Frontal cortex (tissue), 4 donors: ENCODE measurements around the gene RAMAC. TPM values are rescaled to one million over a fixed set of nuclear protein-coding genes. Genes with fewer than 3 reads are reported as not detected.
"Not testable (repeated sequence)": the region's sequence is repeated elsewhere in the genome, so short reads cannot be mapped to it uniquely, and the experiment has no call there.

ENCODE experiments used
- DNase-seq, 2 donors: peaks; one replicate each; pipeline ENCODE4 v3.0.0; 2012; ENCODE audit warnings: low spot score in 2 of 2
- FAIRE-seq: peaks from 2 replicates; lab custom pipeline; 2012; peaks lifted over from hg19 to GRCh38; lab: Jason Lieb, UNC
- total RNA-seq: library from RNA; depleted of rRNA; stranded (reverse); fragments of >200 nt; gene quantifications from one replicate; pipeline ENCODE4 v1.2.3, GENCODE V29; 2014
- donor health status: control.
- donor health status: control.
- donor health status: control.

RAMAC gene
- 46.9 TPM for total RNA-seq

DNA sequence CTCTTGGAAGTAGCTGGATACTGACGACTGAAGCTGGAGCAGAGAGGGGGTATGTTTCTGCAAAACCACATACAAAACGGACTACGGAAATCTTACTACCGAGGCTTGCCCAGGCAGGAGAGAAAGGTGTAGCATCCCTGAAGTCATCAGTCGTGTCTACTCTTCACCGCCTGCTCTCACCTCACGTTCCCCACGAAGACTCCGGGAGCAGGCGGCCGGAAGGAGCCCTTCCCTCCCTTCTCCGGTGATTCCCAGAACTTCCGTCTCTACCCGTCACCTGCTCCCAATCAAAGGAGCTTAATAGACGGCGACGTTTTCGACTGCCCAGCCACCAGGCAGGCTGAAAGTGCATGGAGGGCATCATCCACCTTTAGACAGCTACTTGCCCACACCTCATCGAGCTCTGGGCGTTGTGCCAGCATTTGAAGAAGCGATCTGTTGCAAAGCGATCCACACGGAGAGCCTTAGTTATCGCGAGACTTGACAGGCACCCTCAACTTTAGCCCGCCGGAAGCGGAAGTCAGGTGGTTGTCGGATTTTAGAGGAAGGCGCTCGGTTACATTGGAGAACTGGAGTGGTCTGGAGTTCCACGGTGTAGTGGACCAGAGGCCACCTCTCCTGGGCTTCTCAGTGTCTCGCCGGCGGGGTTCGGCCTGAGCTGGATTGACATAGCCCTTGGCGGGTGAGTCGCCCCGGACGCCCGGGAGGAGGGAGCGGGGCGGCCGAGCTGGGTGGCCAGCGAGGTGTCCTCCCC is at the start of gene RAMAC:
Gene RAMAC (plus strand): TSS at position 523 of the 754 bp plus-strand sequence. CDS start 2,809 bp downstream, outside the sequence.
- FAIRE-seq: no peak
- DNase-seq: peak; percentile 75 to 88

DNA sequence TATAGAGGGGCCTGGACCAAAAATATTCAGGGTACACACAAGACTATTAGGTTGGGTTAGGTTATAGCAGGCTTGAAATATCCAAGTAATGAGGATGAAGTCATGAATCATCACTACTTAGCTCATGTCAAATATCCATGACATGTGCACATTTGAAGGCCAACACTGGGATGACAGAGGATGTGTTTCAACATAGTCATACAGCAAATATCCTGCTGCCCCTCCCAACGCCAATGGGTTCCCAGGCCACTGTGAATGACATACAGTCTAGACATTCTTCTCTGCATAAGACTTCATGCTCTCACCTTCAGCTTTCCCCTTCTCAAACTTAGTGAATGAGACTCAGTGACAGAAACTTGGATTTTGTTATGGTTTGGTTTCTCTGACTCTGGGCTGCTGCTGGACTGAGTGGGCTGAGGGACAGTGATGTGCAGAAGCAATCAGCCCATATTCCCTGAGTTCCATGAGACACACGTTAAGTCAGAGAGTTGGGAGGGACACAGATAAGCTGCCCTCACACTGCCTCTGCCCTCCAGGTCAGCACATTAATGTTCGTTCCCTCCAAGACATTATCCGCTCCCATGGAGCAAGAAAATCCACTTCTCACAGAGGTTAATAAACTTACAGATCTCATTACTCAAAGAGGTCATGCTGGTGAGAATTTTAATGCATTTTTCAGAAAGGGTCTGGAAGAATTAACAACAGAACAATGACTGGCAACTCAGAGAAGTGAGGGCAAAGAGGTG is 48.9 kb upstream of the RAMAC start:
- no peak for DNase-seq
- FAIRE-seq: no peak

DNA sequence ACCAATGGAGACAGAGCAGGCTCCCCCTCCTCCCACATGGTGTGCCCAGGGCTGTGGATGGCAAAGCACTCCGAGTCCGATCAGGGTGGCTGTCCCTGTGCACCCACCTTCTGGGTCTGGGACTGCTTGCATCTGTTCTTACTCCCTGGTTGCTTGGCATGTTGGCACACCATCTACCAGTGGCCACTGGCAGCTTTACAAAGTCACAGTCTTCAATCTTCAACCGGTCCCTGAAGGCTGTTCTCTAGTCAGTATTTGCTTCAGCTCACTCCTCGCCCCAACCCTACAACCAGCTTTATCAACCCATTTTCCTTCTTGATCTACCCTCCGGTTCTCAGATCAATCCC is 48.3 kb upstream of the RAMAC start:
- FAIRE-seq (no peak), DNase-seq (no peak)

DNA sequence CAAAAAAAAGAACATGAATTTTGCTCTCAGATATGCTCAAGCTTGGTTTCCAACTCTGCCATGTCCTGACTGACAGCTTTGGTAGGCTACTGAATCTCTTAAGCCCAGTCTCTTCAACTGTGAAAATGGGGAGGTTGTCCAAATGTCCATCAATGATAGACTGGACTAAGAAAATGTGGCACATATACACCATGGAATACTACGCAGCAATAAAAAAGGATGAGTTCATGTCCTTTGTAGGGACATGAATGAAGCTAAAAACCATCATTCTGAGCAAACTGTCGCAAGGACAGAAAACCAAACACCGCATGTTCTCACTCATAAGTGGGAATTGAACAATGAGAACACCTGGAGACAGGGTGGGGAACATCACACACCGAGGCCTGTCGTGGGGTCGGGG is 46.3 kb upstream of the RAMAC start:
- DNase-seq, FAIRE-seq: not testable (repeated sequence)

DNA sequence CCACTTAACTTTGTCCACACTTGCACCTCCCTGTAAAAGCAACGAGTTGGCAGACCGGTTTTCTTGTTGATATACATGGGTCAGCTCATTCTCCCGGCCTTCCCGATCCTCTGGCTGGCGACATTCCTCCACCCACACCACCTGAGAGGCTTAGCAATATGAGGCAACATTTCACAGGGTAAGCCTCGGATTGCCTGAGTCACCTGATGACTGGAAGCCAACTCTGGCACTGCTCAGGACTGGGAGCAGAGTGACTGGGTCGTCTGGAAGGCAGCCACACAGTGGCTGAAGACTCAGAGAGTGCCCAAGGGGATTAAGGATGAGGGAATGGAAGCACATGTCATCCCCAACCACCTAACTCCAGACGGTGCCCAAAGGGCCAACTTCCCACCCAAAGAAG is 43.3 kb upstream of the RAMAC start:
- DNase-seq (no peak), FAIRE-seq (no peak)

DNA sequence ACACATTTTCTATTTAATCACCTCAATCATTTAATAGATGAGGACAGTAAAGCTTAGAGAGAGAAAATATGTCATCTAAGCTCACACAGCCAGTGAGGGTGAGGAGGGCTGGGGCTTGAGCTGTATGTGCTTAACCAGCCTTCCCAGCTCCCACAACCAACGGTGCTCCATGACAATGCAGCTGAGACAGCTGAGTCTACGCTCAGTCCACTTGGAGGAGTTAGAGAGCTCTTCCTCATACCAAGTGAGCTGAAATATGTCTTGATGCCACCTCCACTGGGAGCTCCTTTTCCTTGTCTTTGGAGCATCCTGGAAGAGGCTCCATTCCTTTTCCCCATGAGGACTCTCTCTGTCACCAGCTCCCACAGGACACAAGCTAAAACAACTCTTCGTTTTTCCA is 42.8 kb upstream of the RAMAC start:
- FAIRE-seq (no peak), DNase-seq (no peak)

DNA sequence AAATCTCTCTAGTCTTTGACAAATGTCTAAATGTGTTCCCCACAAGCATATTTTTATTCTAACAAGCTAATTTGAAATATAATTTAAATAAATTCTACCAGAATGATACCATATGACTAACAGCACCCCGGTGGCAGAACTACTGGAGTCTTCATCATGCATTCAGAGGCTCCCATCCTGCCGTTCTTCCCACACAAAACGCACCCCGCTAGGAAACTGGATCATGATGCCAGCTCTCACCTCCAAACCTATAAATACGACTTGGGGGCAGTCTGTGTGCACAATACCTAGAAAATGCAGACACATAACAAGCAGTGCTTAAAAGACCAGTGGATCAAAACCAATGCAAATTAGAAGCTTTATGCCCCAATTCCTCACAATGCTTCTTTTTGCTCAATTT is 42.0 kb upstream of the RAMAC start:
- FAIRE-seq (no peak), DNase-seq (no peak)

DNA sequence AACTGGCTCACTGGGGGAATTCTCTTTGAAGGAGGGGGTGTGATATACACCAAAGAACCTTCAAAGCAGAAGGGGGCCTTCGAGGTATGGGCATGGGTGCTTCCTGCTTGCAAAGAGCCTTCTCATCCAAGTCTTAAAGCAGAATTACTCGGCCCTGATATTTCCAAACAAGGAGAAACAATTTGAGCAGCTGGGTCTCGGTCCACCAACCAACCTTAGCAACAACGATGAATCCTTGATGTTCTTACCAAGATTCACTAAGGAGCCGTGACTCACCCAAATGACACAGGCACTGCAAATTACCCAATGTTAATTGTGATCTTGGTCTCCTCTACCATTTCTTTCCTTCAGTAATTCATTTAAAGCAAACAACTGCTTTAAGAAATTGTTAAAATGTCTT is 41.2 kb upstream of the RAMAC start:
- no peak for DNase-seq

DNA sequence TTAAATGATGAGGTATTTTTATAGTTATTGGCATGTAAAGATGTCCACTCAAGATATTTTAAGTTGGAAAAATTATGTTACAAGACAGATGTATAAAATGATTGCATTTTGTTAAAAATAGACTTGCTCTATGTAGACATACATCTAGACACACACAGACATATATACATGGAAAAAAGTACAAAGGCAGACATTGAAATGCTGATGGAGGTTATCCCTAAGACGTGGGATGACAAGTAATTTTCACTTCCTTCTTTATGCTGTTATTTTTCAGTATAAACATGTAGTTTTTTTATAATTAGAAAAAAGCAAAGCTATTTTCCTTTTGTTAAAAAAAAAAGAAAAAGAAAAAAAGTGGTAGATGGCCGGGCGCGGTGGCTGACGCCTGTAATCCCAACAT is 40.7 kb upstream of the RAMAC start:
- FAIRE-seq (no peak), DNase-seq (no peak)

More for the DNA sequence above, 41.2 kb upstream of the RAMAC start:
- FAIRE-seq: no peak

DNA sequence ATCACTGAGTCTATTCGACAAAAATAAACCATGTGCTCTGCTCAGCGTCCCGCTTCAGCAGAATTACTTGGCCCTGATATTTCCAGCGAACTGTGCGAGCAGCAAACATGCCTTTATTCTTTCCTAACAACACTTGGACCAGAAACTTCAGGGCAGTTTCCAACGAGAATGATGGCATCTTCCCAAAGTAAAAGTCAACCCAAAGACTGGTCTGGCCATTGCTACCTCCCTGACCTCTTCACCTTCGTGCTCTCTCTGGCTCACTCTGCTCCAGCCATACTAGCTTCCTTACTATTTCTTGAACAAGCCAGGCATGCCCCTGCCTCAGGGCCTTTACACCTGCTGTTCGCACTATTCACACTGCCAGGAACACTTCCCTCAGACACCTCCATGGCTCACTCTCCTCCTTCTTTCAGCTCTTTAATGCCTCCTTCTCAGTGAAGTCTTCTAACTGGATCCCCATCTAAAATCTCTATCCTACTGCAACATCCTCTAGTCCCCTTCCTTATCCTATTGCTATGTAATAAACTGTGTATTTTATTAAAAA is 39.8 kb upstream of the RAMAC start:
- no peak for FAIRE-seq
- no peak for DNase-seq

DNA sequence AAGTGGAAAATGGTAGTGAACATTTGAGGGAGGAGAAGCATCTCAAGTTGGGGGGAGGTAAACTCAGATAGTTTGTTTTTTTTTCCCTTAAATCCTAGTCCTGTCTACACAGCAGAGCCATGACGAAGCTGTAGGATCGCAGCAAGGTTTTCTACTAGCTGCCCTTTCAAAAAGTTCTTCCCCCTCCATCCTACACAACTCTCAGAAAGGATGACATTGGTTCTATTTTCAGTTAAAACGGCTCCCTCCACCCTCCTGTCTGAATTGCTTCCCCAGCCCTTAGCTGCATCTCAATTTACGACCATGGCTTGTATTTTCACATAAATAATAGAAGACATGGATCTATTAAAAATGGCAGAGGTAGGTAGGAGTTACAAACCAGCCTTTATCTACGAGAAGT is 35.7 kb upstream of the RAMAC start:
- FAIRE-seq (no peak), DNase-seq (no peak)

DNA sequence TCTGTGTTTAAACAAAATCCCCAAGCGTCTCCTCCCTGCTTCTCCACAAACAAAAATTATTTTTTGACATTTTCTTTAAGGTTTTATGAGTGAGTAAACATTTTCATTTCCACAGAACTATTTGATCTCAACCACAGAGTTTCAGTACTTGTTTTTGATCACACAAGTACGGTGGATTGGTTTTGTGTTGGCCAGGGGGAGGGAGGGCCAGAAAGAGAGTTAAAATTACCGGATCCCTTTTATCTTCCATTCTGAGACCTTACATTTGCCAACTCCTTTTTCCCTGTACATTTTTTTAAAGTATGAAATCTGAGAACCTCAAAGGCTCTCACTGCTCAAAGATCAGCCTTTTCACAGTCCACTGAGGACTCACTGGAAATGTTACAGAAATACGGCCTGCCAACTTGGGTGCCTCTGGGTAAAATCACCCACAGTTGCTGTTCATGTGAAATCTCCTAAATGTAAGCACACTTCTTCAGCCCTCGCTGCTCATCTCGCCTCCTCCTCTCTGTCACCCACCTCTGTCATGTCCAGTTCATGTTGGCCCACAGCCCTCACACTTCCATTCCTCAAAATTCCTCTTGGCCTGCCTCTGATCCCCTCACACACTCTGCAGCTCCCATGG is 35.2 kb upstream of the RAMAC start:
- DNase-seq: no peak
- no peak for FAIRE-seq

DNA sequence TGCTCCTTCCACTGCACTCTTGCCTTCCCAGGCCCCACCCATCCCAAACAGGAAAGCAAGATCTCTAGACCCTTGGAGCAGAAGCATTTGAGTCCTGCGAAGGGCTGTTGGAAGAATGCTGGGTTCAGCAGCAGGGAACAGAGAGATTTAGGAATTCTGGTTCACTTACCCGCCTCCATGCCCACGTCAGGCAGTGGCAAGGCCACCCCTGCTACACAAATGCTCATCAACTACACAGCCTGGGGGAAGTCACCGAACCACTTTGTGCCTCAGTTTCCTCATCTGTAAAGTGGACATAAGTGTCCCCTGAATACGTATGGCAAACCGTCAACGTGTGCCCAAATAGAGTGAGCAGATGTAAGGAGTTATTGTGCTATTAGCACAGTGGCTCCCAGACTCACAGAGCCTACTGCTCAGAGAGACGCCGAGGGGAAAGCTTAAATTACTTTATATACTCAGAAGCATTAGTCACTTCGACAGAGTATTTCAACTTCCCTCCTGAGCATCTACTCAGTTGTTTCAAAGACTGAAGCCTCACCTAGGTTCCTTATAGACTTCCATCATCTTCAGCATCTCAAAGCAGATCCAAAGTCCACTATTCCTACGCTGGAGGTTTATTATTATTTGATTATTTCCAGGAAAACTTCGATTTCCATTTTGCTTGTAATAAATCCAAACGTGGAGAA is 34.4 kb upstream of the RAMAC start:
- peak in 1 of 2 donors; percentile 40 for DNase-seq
- FAIRE-seq: no peak

DNA sequence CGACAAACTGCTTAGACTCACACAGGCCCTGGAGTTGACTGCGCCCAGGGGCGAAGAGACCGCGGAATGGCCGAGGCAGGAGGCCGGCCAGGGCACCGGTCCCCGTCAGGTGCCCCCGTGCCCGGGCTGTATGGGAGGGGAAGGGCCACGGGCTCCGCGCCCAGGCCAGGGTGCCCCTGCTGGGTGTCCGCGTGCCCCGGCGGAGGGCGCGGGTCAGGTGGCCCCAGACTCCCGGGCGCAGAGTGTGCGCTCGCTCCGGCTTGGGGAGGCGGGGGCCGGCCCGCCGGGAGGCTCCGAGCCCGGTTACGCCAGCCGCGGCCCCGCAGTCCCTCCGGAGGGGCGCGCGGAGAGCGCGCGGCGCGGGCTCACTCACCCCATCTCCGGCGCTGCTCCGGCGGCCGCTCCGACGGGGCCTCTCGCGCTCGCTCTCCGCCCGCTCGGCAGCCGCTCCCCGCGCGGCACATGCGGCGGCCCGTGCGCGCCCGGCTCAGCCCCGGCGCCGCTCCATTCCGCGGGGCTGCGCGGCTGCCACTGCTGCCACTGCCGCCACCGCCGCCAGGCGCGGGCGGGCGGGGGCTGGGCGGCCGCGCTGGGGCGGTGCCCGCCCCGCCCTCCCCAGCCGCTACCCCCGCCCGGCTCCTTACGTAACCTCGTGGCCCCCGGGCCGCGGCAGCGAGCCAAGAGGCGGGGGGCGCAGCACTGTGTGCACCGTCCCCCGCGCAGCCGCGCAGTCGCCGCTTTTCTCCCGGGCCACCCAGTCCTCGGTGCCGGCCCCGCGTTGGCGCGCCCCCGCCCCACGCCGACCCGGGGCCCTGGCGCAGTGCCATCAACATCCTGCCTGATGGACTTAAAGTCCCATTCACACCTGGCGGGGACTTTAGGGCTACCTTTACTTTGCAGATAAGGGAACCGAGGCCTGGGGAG is 33.6 kb upstream of the RAMAC start, which contains the start of gene HOMER2:
Gene HOMER2 (minus strand): TSS at position 563 of the 924 bp plus-strand sequence. CDS start 185 bp downstream, at position 378.
- peak; percentile 61 to 73 for DNase-seq
- FAIRE-seq: no peak

DNA sequence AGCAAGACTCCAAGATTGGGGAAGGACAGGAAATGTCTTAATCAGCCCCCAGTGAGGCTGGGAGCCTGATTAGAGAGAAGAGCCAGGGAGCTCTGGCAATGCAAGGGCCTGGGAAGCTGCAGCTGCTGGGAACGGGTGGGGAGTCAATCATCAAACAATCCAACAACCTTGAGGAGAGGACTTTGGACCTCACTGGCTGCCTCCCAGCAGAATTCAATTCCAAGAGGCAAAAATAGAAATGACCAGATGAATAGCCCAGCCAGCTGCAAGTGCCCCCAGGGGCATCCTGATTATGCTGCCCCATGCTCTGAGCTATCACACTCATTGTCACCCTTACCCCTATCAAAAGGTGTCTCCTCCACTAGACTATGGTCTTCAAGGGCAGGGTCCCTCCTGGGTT is 27.4 kb upstream of the RAMAC start:
- no peak for DNase-seq
- no peak for FAIRE-seq

DNA sequence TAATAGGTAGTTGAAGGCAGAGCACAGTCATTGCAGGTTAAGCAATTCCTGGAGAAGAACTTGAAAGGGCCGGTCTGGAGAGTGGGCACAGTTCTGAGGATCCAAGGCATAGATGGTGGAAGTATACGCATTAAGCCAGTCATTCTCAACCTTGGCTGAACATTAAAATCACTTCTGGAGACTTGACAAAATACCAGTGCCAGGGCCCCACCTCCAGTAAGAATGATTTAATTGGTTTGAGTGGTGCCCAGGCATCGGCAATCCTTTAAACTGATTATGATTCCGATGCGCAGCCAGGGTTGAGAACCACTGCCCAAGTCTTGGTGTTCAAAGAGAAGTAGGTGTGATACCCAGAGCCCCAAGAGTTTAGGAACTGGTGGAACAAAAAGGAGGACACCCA is 26.6 kb upstream of the RAMAC start:
- FAIRE-seq (no peak), DNase-seq (no peak)

DNA sequence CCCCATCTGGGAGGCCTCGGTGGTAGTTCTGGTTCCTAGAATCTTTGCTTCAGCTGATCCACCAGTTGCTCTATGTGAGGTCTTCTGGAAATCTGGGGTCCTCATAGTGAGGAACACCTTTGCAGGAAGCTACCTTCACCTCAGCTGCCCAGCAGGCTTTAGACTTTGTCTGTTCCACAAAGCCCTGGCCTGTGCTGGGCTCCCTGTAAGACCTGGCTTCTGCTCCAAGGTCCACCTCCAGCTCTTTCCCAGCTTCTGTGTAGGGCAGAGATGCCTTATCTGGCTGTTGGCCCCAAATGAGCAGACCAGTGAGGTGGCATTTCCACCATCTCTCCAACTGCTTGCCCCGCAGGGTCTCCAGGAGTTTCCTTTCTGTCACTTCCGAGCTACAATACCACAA is 25.2 kb upstream of the RAMAC start:
- FAIRE-seq (no peak), DNase-seq (no peak)

DNA sequence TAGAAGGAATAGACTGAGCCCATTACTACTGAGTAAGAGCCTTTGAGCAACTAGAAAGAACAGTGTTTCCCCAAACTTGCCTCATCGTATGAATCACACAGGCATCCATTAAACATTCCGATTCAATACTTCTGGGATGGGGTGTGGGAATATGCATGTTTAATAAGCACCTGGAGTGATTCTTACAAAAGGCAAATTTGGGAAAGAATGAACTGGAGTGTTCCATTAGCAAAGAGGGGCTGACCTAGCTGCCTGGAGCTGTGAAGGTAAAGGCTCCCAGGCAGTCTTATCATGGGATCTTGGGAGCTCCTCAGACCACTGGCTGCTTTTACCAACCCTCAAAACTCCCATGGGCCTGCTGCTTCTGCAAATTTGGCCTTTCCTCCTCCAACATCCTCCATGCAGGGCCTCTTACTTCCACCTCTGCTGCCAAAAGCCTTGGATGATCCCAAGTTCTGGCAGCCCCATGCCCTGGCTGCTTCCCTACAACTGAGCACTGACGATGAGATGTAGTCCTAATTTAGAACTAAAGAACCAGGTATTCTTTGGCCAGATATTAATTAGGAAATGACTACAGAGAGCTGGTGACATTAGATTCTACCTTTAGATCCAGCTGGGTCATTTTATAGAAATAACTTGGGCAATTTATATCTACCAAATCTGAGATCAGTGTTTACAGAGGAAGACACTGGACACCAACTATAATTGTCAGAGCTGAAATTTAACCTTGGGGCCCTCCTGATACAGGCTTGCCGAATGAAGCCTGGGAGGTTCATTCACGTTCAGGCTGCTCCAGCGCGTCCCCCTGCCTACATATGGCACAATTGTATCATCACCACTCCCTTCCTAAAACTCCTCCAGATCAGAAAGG is 22.3 kb upstream of the RAMAC start:
- DNase-seq (no peak), FAIRE-seq (no peak)
